Ishikawa (cell line): ENCODE results near the gene POLN.
A peak's percentile ranks its signal among the peaks of the same experiment; 100 is the strongest.

Source experiments
- CEBPB ChIP-seq: IDR thresholded peaks from 2 replicates; pipeline ENCODE4 v1.6.1; 2012
- CREB1 ChIP-seq: IDR thresholded peaks from 2 replicates; pipeline ENCODE4 v1.6.1; 2012; ENCODE audit warnings: low read depth
- EGR1 ChIP-seq: IDR thresholded peaks from 2 replicates; pipeline ENCODE4 v1.6.1; 2012
- EP300 ChIP-seq: IDR thresholded peaks from 2 replicates; pipeline ENCODE4 v1.6.1; 2012; ENCODE audit warnings: borderline replicate concordance
- FOXM1 ChIP-seq: IDR thresholded peaks from 2 replicates; pipeline ENCODE4 v1.6.1; 2012; ENCODE audit warnings: low read depth, borderline replicate concordance
- MAX ChIP-seq: IDR thresholded peaks from 2 replicates; pipeline ENCODE4 v1.6.1; 2012
- NFIC ChIP-seq: IDR thresholded peaks from 2 replicates; pipeline ENCODE4 v1.6.1; 2012
- RAD21 ChIP-seq: IDR thresholded peaks from 2 replicates; pipeline ENCODE4 v1.6.1; 2012; ENCODE audit warnings: low read depth
- REST ChIP-seq: IDR thresholded peaks from 2 replicates; pipeline ENCODE4 v1.6.1; 2012; ENCODE audit warnings: low read depth, mild to moderate bottlenecking
- TAF1 ChIP-seq: IDR thresholded peaks from 2 replicates; pipeline ENCODE4 v1.6.1; 2012; ENCODE audit warnings: low read depth, mild to moderate bottlenecking
- TCF12 ChIP-seq: IDR thresholded peaks from 2 replicates; pipeline ENCODE4 v1.6.1; 2012; ENCODE audit warnings: low read depth
- TEAD4 ChIP-seq: IDR thresholded peaks from 2 replicates; pipeline ENCODE4 v1.6.1; 2012
- USF1 ChIP-seq: IDR thresholded peaks from 2 replicates; pipeline ENCODE4 v1.6.1; 2012
- YY1 ChIP-seq: IDR thresholded peaks from 2 replicates; pipeline ENCODE4 v1.6.1; 2012; ENCODE audit warnings: low read depth
- ZBTB7A ChIP-seq: IDR thresholded peaks from 2 replicates; pipeline ENCODE4 v1.6.1; 2012; ENCODE audit warnings: low read depth

The POLN gene

GRCh38 chr4:2042204-2042946 is 199.5 kb downstream of the POLN start:
- TF ChIP-seq YY1 (no peak), ZBTB7A (no peak; the same call in 1 of the 2 replicates), USF1 (no peak), NFIC (no peak), TEAD4 (no peak), EP300 (no peak), TAF1 (no peak), RAD21 (no peak), REST (no peak), FOXM1 (no peak), CEBPB (no peak), EGR1 (no peak)

GRCh38 chr4:2041239-2042130 is 200.4 kb downstream of the POLN start:
- TF ChIP-seq TAF1, result peak; percentile 39; the same call in 1 of the 2 replicates
- peak; percentile 8; the same call in 1 of the 2 replicates for TF ChIP-seq EP300
- no peak for TF ChIP-seq EGR1
- TF ChIP-seq MAX, result peak; percentile 56; the same call in 1 of the 2 replicates
- TF ChIP-seq ZBTB7A, result peak; percentile 84
- no peak for TF ChIP-seq USF1
- no peak for TF ChIP-seq TEAD4
- TF ChIP-seq REST, result no peak
- TF ChIP-seq NFIC, result peak; percentile 17; the same call in 1 of the 2 replicates
- TF ChIP-seq CEBPB, result no peak; the same call in 1 of the 2 replicates
- no peak for TF ChIP-seq RAD21
- TF ChIP-seq TCF12, result peak; percentile 18; the same call in 1 of the 2 replicates
- TF ChIP-seq FOXM1, result no peak
- TF ChIP-seq CREB1, result no peak
- TF ChIP-seq YY1, result no peak

- no peak for TF ChIP-seq EP300
- no peak for TF ChIP-seq YY1
- TF ChIP-seq TAF1, result no peak
- no peak for TF ChIP-seq TEAD4
- no peak for TF ChIP-seq FOXM1
- TF ChIP-seq EGR1, result no peak
- TF ChIP-seq ZBTB7A, result no peak
- TF ChIP-seq TCF12, result no peak
- no peak for TF ChIP-seq REST
- TF ChIP-seq RAD21, result no peak
- TF ChIP-seq NFIC, result no peak
- TF ChIP-seq USF1, result no peak
- no peak for TF ChIP-seq CEBPB
- TF ChIP-seq CREB1, result no peak
- no peak for TF ChIP-seq MAX
Observed at GRCh38 chr4:2040391-2041238, 201.3 kb downstream of the POLN start.
